ENCODE measurements around the gene JTB.

The JTB gene

DNA sequence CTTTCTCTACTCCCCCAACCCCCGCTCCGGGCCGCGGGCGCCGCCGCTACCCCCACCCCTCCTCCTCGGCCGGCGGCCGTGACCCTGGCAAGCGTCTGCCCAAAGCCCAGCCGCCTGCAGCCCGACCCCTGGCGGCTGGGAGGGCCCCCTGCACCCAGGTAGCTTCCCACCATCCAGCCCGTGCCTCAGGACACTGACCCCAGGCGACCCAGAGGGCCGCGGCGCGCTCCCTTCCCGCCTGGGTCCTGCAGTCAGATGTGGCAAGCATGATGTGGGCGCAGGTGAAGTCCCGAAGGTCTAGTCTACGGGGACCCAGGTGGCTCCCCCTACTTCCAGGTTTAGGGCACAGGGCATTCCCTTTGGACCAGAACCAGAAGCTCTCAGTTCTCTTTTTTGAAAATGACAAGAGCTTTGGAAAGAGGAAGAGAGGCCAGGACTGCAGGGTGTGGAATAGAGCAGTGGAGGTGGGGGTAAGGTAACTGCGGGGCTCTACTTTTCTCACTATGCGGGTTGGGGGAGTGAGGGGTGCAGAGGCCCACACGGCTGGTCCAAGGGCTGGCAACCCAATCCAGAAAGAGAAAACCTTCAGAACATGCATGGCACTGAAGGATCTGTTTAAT is 30.7 kb downstream of the JTB start, which contains the start of gene DENND4B:
Gene DENND4B, minus strand, starts transcription at position 97 of the 620 bp plus-strand sequence. CDS start 2,344 bp downstream, outside the sequence.
- TF ChIP-seq, protein P1, sequence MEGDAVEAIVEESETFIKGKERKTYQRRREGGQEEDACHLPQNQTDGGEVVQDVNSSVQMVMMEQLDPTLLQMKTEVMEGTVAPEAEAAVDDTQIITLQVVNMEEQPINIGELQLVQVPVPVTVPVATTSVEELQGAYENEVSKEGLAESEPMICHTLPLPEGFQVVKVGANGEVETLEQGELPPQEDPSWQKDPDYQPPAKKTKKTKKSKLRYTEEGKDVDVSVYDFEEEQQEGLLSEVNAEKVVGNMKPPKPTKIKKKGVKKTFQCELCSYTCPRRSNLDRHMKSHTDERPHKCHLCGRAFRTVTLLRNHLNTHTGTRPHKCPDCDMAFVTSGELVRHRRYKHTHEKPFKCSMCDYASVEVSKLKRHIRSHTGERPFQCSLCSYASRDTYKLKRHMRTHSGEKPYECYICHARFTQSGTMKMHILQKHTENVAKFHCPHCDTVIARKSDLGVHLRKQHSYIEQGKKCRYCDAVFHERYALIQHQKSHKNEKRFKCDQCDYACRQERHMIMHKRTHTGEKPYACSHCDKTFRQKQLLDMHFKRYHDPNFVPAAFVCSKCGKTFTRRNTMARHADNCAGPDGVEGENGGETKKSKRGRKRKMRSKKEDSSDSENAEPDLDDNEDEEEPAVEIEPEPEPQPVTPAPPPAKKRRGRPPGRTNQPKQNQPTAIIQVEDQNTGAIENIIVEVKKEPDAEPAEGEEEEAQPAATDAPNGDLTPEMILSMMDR (conservative IDR thresholded peaks at IDR 0.05; ENCODE audit: low read depth, low read length): peak; percentile 97
- Histone ChIP-seq H2AFZ (ENCODE audit: low read depth) (peak within 1 kb of the TSS; percentile 90), H3K4me2 (peak within 1 kb of the TSS; percentile 87), H3K79me2 (ENCODE audit: insufficient read depth, low read depth) (peaks cover 21% of the 10 kb centered on the region; the same call in 1 of the 2 replicates), H3K27me3 (ENCODE audit: insufficient read depth, low read depth) (no peaks in the 10 kb centered on the region), H3K36me3 (ENCODE audit: insufficient read depth) (no peaks in the 10 kb centered on the region; the same call in 1 of the 2 replicates), H4K20me1 (ENCODE audit: insufficient read depth) (no peaks in the 10 kb centered on the region), H3K4me3 (IDR thresholded peaks at IDR 0.05; ENCODE audit: insufficient read depth, low read depth, low read length) (peak within 1 kb of the TSS; percentile 99), H3K27ac (peak within 1 kb of the TSS; percentile 54), H3K9ac (peak within 1 kb of the TSS; percentile 73), H3K4me1 (ENCODE audit: low read depth, poor library complexity, severe bottlenecking) (peaks cover 16% of the 10 kb centered on the region)

DNA sequence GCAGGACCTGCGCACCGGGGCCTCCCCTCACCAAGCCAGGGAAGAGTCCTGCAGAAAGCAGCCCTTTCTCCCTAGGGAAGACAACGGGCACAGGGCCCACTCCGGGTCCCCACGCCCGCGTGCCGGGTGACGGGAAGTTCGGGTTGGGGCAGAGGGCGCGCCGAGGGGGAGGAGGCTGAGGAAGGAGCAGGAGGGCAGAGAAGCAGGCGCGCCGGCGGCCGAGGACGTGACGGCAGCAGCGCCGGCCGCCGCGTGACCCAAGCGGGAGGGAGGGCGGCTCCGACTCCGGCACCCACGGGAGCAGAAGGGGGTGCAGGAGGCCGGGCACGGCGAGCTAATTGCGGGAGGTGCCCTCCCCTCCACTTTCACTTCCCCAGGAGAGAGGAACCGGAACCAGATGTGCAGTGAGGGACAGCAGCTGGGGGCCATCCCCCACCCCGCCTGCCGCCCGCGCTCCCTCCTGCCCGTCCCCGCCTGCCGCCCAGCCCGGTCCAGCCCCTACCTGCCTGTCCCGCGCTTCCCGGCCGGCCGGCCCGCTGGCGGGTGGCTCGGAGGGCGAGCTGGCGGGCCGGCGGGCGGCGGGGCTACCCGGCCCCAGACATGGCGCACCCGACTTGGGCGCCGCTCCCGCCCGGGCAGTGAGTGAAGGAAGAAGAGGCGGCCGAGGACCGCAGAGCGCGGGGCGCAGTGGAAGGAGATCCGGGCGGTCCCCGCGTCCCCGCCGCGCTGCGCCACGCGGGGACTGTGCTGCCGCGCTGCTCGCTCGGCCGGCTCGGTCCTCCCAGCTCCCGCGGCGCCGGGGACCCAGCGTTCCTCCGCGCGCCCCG is 31.5 kb downstream of the JTB start:
- peak overlapping the region; percentile 54 for H3K27ac ChIP-seq
- peak overlapping the region; percentile 90 for H2AFZ ChIP-seq (ENCODE audit: low read depth)
- H3K4me1 ChIP-seq (ENCODE audit: low read depth, poor library complexity, severe bottlenecking): peaks cover 16% of the 10 kb centered on the region

DNA sequence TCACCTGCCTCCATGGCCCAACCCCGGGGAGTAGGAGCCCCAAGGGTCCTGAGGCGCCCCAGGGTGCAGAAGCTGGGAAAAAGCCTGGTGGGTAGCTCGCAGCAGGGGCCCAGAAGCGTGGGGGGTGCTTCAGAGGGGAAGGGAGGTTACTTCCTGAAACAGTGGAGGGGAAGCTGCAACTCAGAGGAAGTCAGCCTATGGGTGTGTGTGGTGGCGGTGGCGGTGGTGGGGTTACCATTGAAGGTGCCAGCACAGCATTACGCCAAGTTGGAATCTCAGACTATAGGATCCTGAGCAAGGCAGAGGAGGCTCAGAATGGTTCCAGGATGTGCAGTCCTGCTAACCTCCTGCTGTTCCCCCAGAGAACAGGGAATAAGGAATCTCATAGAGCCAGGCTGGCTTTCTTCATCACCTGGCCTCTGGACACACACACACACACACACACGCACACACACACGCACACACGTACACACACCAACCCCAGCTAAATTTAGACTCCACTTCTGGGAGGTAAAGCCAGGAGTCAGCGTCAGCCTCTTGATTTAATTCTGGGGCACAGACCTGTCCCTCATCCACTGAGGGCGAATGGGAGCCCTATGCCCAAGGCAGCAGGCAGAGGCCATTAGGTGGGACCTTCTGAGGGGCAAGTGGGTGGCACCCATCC is 32.2 kb downstream of the JTB start:
- H3K4me3 ChIP-seq (IDR thresholded peaks at IDR 0.05; ENCODE audit: insufficient read depth, low read depth, low read length): peak overlapping the region; percentile 99
- TF ChIP-seq, protein P1 (conservative IDR thresholded peaks at IDR 0.05; ENCODE audit: low read depth, low read length): 0 out of 2 replicates have a peak, but pooled peaks have one; percentile 9
- H3K79me2 ChIP-seq (ENCODE audit: insufficient read depth, low read depth): peaks cover 21% of the 10 kb centered on the region; the same call in 1 of the 2 replicates
- peak overlapping the region; percentile 90 for H2AFZ ChIP-seq (ENCODE audit: low read depth)
- H3K4me2 ChIP-seq: peak overlapping the region; percentile 87
- H3K9ac ChIP-seq: peak overlapping the region; percentile 73
- peaks cover 16% of the 10 kb centered on the region for H3K4me1 ChIP-seq (ENCODE audit: low read depth, poor library complexity, severe bottlenecking)
- H3K36me3 ChIP-seq (ENCODE audit: insufficient read depth): no peaks in the 10 kb centered on the region; the same call in 1 of the 2 replicates
- no peaks in the 10 kb centered on the region for H3K27me3 ChIP-seq (ENCODE audit: insufficient read depth, low read depth)
- no peaks in the 10 kb centered on the region for H4K20me1 ChIP-seq (ENCODE audit: insufficient read depth)
- peak overlapping the region; percentile 54 for H3K27ac ChIP-seq

More for the DNA sequence above, 31.5 kb downstream of the JTB start:
- no peaks in the 10 kb centered on the region; the same call in 1 of the 2 replicates for H3K36me3 ChIP-seq (ENCODE audit: insufficient read depth)
- TF ChIP-seq, protein P1 (conservative IDR thresholded peaks at IDR 0.05; ENCODE audit: low read depth, low read length): no peak
- no peaks in the 10 kb centered on the region for H4K20me1 ChIP-seq (ENCODE audit: insufficient read depth)
- peak overlapping the region; percentile 87 for H3K4me2 ChIP-seq
- H3K27me3 ChIP-seq (ENCODE audit: insufficient read depth, low read depth): no peaks in the 10 kb centered on the region
- peak overlapping the region; percentile 99 for H3K4me3 ChIP-seq (IDR thresholded peaks at IDR 0.05; ENCODE audit: insufficient read depth, low read depth, low read length)
- peak overlapping the region; percentile 73 for H3K9ac ChIP-seq
- H3K79me2 ChIP-seq (ENCODE audit: insufficient read depth, low read depth): peaks cover 21% of the 10 kb centered on the region; the same call in 1 of the 2 replicates

DNA sequence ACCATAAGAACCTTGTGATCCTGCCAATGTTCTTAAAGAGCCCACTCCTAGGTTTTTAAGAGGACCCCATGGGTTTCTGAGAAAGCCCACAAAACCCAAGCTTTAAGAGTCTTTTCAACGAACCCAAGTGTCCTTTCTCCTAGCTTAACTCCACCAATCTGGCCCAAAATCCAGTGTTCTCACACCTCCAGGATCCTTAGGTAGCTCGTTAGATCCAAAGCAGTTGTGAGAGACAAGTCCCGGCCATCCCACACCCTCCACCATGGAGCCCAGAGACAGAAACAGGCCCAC is 32.7 kb downstream of the JTB start:
- H2AFZ ChIP-seq (ENCODE audit: low read depth): no peak overlapping the region
- H3K9ac ChIP-seq: no peak overlapping the region
- no peak overlapping the region for H3K4me3 ChIP-seq (IDR thresholded peaks at IDR 0.05; ENCODE audit: insufficient read depth, low read depth, low read length)
- no peaks in the 10 kb centered on the region for H4K20me1 ChIP-seq (ENCODE audit: insufficient read depth)
- no peaks in the 10 kb centered on the region for H3K27me3 ChIP-seq (ENCODE audit: insufficient read depth, low read depth)
- TF ChIP-seq, protein P1 (conservative IDR thresholded peaks at IDR 0.05; ENCODE audit: low read depth, low read length): 0 out of 2 replicates have a peak, but pooled peaks have one; percentile 8
- H3K4me2 ChIP-seq: peak overlapping the region; percentile 87
- peaks cover 16% of the 10 kb centered on the region for H3K4me1 ChIP-seq (ENCODE audit: low read depth, poor library complexity, severe bottlenecking)
- H3K79me2 ChIP-seq (ENCODE audit: insufficient read depth, low read depth): peaks cover 21% of the 10 kb centered on the region; the same call in 1 of the 2 replicates
- H3K36me3 ChIP-seq (ENCODE audit: insufficient read depth): no peaks in the 10 kb centered on the region
- no peak overlapping the region for H3K27ac ChIP-seq

All from KMS-11 (cell line).